HepG2 (cell line): ENCODE results near the gene PRM3. TPM values are rescaled to one million over a fixed set of nuclear protein-coding genes. Genes with fewer than 3 reads are reported as not detected.

Experiments used
- BCL3 ChIP-seq: sonication (generic); formaldehyde crosslinking; IDR thresholded peaks from 2 replicates; pipeline ENCODE4 v1.5.1; 2020; ENCODE audit warnings: mild to moderate bottlenecking, missing genetic modification reagents, moderate library complexity
- CBX5 ChIP-seq: sonication (generic); formaldehyde crosslinking; IDR thresholded peaks from 2 replicates; pipeline ENCODE4 v1.4.0; 2020; ENCODE audit warnings: missing genetic modification reagents, borderline replicate concordance
- CCDC6 ChIP-seq: sonication (generic); formaldehyde crosslinking; IDR thresholded peaks from 2 replicates; pipeline ENCODE4 v1.8.1; 2022; ENCODE audit warnings: mild to moderate bottlenecking, missing genetic modification reagents, moderate library complexity
- GLMP ChIP-seq: sonication (generic); formaldehyde crosslinking; IDR thresholded peaks from 2 replicates; pipeline ENCODE4 v1.9.0; 2021; ENCODE audit warnings: missing genetic modification reagents, mild to moderate bottlenecking, borderline replicate concordance
- HDAC2 ChIP-seq: sonication (generic); formaldehyde crosslinking; IDR thresholded peaks from 2 replicates; pipeline ENCODE4 v1.4.0; 2020; ENCODE audit warnings: missing genetic modification reagents
- HMGA1 ChIP-seq: sonication (generic); formaldehyde crosslinking; conservative IDR thresholded peaks from 2 replicates; pipeline ENCODE4 v1.4.0; 2020; ENCODE audit warnings: missing genetic modification reagents
- KDM5B ChIP-seq: sonication (generic); formaldehyde crosslinking; IDR thresholded peaks from 2 replicates; pipeline ENCODE4 v1.4.0; 2020; ENCODE audit warnings: missing genetic modification reagents, mild to moderate bottlenecking, borderline replicate concordance
- MAX ChIP-seq: IDR thresholded peaks from 2 replicates; pipeline ENCODE4 v1.6.1; 2012; ENCODE audit warnings: inconsistent platforms
- MIXL1 ChIP-seq: IDR thresholded peaks from 2 replicates; pipeline ENCODE4 v1.6.1; 2016
- POLR2AphosphoS5 ChIP-seq: IDR thresholded peaks from 2 replicates; pipeline ENCODE4 v1.6.1; 2012; ENCODE audit warnings: low read depth, low read length
- SP140L ChIP-seq: sonication (generic); formaldehyde crosslinking; IDR thresholded peaks from 2 replicates; pipeline ENCODE4 v1.4.0; 2020; ENCODE audit warnings: missing genetic modification reagents, borderline replicate concordance
- TBX3 ChIP-seq: fragments of 450-650 bp; IDR thresholded peaks from 2 replicates; pipeline ENCODE4 v1.6.1; 2017; ENCODE audit warnings: antibody characterized with exemption, mild to moderate bottlenecking, inconsistent platforms, borderline replicate concordance
- ZNF232 ChIP-seq: sonication (generic); formaldehyde crosslinking; IDR thresholded peaks from 2 replicates; pipeline ENCODE4 v1.4.0; 2020; ENCODE audit warnings: missing genetic modification reagents, borderline replicate concordance
- ZNF326 ChIP-seq: sonication (generic); formaldehyde crosslinking; IDR thresholded peaks from 2 replicates; pipeline ENCODE4 v1.4.0; 2020; ENCODE audit warnings: missing genetic modification reagents, borderline replicate concordance
- ZNF343 ChIP-seq: sonication (generic); formaldehyde crosslinking; IDR thresholded peaks from 2 replicates; pipeline ENCODE4 v1.4.0; 2020; ENCODE audit warnings: mild to moderate bottlenecking, missing genetic modification reagents
- ZNF382 ChIP-seq: sonication (generic); formaldehyde crosslinking; IDR thresholded peaks from 2 replicates; pipeline ENCODE4 v1.5.0; 2020; ENCODE audit warnings: missing genetic modification reagents, mild to moderate bottlenecking, borderline replicate concordance
- ZNF687 ChIP-seq: sonication (generic); formaldehyde crosslinking; IDR thresholded peaks from 2 replicates; pipeline ENCODE4 v1.5.1; 2020; ENCODE audit warnings: mild to moderate bottlenecking, missing genetic modification reagents, moderate library complexity
- ZNF740 ChIP-seq: sonication (generic); formaldehyde crosslinking; IDR thresholded peaks from 2 replicates; pipeline ENCODE4 v1.4.0; 2020; ENCODE audit warnings: missing genetic modification reagents
- ZNF883 ChIP-seq: sonication (generic); formaldehyde crosslinking; IDR thresholded peaks from 2 replicates; pipeline ENCODE4 v1.5.1; 2020; ENCODE audit warnings: mild to moderate bottlenecking, missing genetic modification reagents; ENCODE audit errors: not compliant biosample characterization
- polyA plus RNA-seq, 8 experiments: library from polyadenylated mRNA; depleted of rRNA in 3 of 8; stranded (reverse) in 7 of 8; unstranded in 1 of 8; fragments of >200 nt; fragmentation: Illumina TruSeq in 4 of 8; extraction: Trizol in 4 of 8; gene quantifications; 2 replicates each; pipeline versions ENCODE4 v1.2.1 to v1.2.3, GENCODE V29; 2011 to 2016; ENCODE audit warnings: low read depth in 4 of 8, missing spikeins in 1 of 8, mixed read lengths in 1 of 8; ENCODE audit not compliant: insufficient read depth in 1 of 8
- total RNA-seq, 5 experiments: library from RNA; depleted of rRNA; stranded (reverse); fragments of >200 nt; fragmentation: Illumina TruSeq; extraction: Trizol; gene quantifications; 2 replicates each; pipeline ENCODE4 v1.2.3, GENCODE V29; 2016; ENCODE audit warnings: low read depth in 1 of 5

Gene PRM3
- total and polyA plus RNA-seq, 2 of the 13 experiments (the other 11 are each of a cell fraction or from before 2014, with no cell fraction given): not detected

- TF ChIP-seq ZNF687 (peak; percentile 44), ZNF740 (peak; percentile 51; the same call in 1 of the 2 replicates), SP140L (CRISPR knock-in tag) (peak; percentile 43; the same call in 1 of the 2 replicates), MIXL1 (CRISPR knock-in tag) (no peak; the same call in 1 of the 2 replicates), ZNF343 (no peak), ZNF883 (CRISPR knock-in tag) (peak; percentile 50), TBX3 (0 out of 2 replicates have a peak, but pooled peaks have one; percentile 22), HDAC2 (CRISPR knock-in tag) (peak; percentile 35; the same call in 1 of the 2 replicates), ZNF326 (CRISPR knock-in tag) (no peak), ZNF232 (CRISPR knock-in tag) (peak; percentile 88; the same call in 1 of the 2 replicates), CCDC6 (CRISPR knock-in tag) (no peak; the same call in none of the 2 replicates), BCL3 (CRISPR knock-in tag) (no peak), GLMP (CRISPR knock-in tag) (no peak), KDM5B (CRISPR knock-in tag) (peak; percentile 76; the same call in 1 of the 2 replicates), MAX (peak; percentile 48; the same call in 1 of the 2 replicates), CBX5 (CRISPR knock-in tag) (peak; percentile 48), POLR2AphosphoS5 (peak; percentile 95), ZNF382 (CRISPR knock-in tag) (no peak), HMGA1 (CRISPR knock-in tag) (no peak)
- TF ChIP-seq, all 625 proteins: peak for 354
These were observed 17.4 kb downstream of the PRM3 start, which contains the start of gene SOCS1 (continued) for GRCh38 chr16:11255737-11256660.
